Pericardium fibroblast (primary cell): Measurements from ENCODE around the gene TYW3. TPM values are rescaled to one million over a fixed set of nuclear protein-coding genes. Genes with fewer than 3 reads are reported as not detected.

Experiments used
- total RNA-seq: library from RNA; depleted of rRNA; stranded (reverse); fragments of >200 nt; gene quantifications from 2 replicates; pipeline ENCODE4 v1.2.3, GENCODE V29; 2015

The TYW3 gene, protein sequence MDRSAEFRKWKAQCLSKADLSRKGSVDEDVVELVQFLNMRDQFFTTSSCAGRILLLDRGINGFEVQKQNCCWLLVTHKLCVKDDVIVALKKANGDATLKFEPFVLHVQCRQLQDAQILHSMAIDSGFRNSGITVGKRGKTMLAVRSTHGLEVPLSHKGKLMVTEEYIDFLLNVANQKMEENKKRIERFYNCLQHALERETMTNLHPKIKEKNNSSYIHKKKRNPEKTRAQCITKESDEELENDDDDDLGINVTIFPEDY
- total RNA-seq = 6.5 and 9.2 TPM in 2 replicates

DNA sequence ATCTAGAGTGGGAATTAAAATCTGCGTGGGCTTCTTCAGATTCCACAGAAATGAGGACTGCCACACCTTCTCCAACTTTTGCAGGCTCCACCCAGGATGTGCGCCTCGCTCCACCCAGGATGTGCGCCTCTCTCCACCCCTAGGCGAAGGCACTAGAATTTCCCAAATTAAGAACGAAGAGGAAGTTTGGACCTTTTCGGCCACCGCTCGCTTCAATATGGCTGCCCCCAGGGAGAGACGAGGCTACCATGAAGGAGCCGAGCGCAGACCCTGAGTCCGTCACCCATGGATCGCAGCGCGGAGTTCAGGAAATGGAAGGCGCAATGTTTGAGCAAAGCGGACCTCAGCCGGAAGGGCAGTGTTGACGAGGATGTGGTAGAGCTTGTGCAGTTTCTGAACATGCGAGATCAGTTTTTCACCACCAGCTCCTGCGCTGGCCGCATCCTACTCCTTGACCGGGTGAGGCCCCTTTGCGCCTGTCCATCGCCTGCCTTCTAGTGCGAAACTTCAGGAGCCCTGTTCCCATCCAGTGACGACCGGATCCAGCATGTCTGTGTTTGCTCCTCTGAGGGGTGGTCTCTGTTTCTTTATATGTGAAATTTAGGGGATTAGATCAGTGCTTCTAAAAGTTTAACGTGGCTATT, at the start of gene TYW3, which contains the start of gene CRYZ:
TYW3 (plus strand) TSS at position 193 of the 644 bp plus-strand sequence; CDS start at position 286, 93 bp downstream.
CRYZ (minus strand) TSS at position 91 of the 644 bp plus-strand sequence. CDS start 8,229 bp downstream, outside the sequence.

Other genes with a start within 250 kb of the TYW3 start
- gene LRRC53, start 220.5 kb upstream of the TYW3 start, total RNA-seq = not detected in 2 replicates
- gene ERICH3, start 59.4 kb upstream of the TYW3 start, total RNA-seq = not detected in 2 replicates
- gene CRYZ, start 102 bp upstream of the TYW3 start, total RNA-seq = 15.8 and 20.7 TPM in 2 replicates